ENCODE results near the gene PLEK2.

GRCh38 chr14:67421356-67422224, 9.6 kb upstream of the PLEK2 start:
- TF ChIP-seq POLR2A (IDR thresholded peaks at IDR 0.05; ENCODE audit: low read length) (no peak), GATA1 (IDR thresholded peaks at IDR 0.05; ENCODE audit: low read depth, low read length) (no peak)
